Stomach (tissue), 19 donors: ENCODE data around the gene ATP1B3. TPM values are rescaled to one million over a fixed set of nuclear protein-coding genes. Genes with fewer than 3 reads are reported as not detected.

Experiments
- DNase-seq, 2 donors: peaks; one replicate each; pipeline versions ENCODE4 v3.0.0 to v3.0.0-alpha.2; 2013 to 2019
- H3K27ac ChIP-seq, 5 donors: fragments of 200-600 bp in 4 of 5; sonication (generic) in 4 of 5; one replicate each; pipeline ENCODE4 v1.5.1; 2013 to 2019; ENCODE audit warnings: mild to moderate bottlenecking in 1 of 5, moderate library complexity in 1 of 5
- H3K27me3 ChIP-seq, 3 donors: fragments of 200-600 bp; sonication (generic); one replicate each; pipeline ENCODE4 v1.5.1; 2017 to 2019; ENCODE audit warnings: mixed run types in 1 of 3
- H3K36me3 ChIP-seq, 4 donors: fragments of 200-600 bp; sonication (generic); 1 replicate in 3 of 4; 2 replicates in 1 of 4; pipeline ENCODE4 v1.5.1; 2016 to 2019
- H3K4me1 ChIP-seq, 4 donors: fragments of 200-600 bp; sonication (generic); one replicate each; pipeline ENCODE4 v1.5.1; 2016 to 2019
- H3K4me3 ChIP-seq, 4 donors: fragments of 200-600 bp; sonication (generic) in 3 of 4; one replicate each; pipeline ENCODE4 v1.5.1; 2016 to 2019; ENCODE audit warnings: mild to moderate bottlenecking in 1 of 4
- H3K9me3 ChIP-seq, 4 donors: fragments of 200-600 bp; sonication (generic); one replicate each; pipeline ENCODE4 v1.5.1; 2016 to 2019
- CTCF ChIP-seq, 7 experiments: fragments of 450-650 bp in 4 of 7; fragments of 200-600 bp in 3 of 7; sonication (generic) in 3 of 7; IDR thresholded peaks; one replicate each; pipeline ENCODE4 v1.5.1; 2016 to 2019; ENCODE audit warnings: antibody characterized with exemption in 7 of 7, control low read depth in 2 of 7, mild to moderate bottlenecking in 1 of 7
- EP300 ChIP-seq: sonication (generic); formaldehyde crosslinking; IDR thresholded peaks from one replicate; pipeline ENCODE4 v1.6.1; 2017; ENCODE audit warnings: antibody characterized with exemption
- POLR2A ChIP-seq, 4 donors: fragments of 450-650 bp; IDR thresholded peaks; one replicate each; pipeline ENCODE4 v1.6.1; 2016; ENCODE audit warnings: antibody characterized with exemption in 4 of 4, control low read depth in 2 of 4, mild to moderate bottlenecking in 1 of 4, moderate library complexity in 1 of 4
- POLR2AphosphoS5 ChIP-seq, 3 donors: sonication (generic); formaldehyde crosslinking; IDR thresholded peaks; one replicate each; pipeline ENCODE4 v1.6.1; 2016; ENCODE audit warnings: antibody characterized with exemption in 3 of 3
- WGBS, 5 donors: extraction: QIAGEN DNeasy Blood & Tissue Kit in 3 of 5; methylation state at CpG; one replicate each; pipeline versions ENCODE4 v1.1.5 to v1.1.7; 2013 to 2018; 5-methylcytosine and 5-hydroxymethylcytosine counted together
- intact Hi-C: fragments of 100-400 bp; cut with DNase I; formaldehyde crosslinking; loops from one replicate; pipeline ENCODE4 v1.15.1; 2023; ENCODE audit warnings: low total_unique reads
- long read RNA-seq, 10 donors: transcript quantifications; one replicate each; lab custom pipeline, GENCODE V29; 2026
- polyA plus RNA-seq, 3 donors: library from polyadenylated mRNA; stranded (reverse); fragments of 200-250 nt; gene quantifications; one replicate each; pipeline ENCODE4 v1.2.3, GENCODE V29; 2013
- total RNA-seq, 5 donors: library from RNA; depleted of rRNA; stranded (reverse); fragments of >200 nt; gene quantifications; one replicate each; pipeline versions ENCODE4 v1.1.0 to v1.2.3, GENCODE V29; 2014 to 2016
- donor health status: healthy with polysubstance abuse.
- donor health status: Bipolar disorder and iron deficiency.
- donor health status: healthy.

ATP1B3 gene
- total RNA-seq, result 10 to 100 TPM; 19.6 to 98.2 (median 58.9) TPM
- 100 to 1,000 TPM in 1 of 3 donors, 10 to 100 TPM in 2; 19.7 to 122 (median 36.0) TPM for polyA plus RNA-seq
- long read RNA-seq, donor 1, transcript ATP1B3-201 (7 exons, 1,811 nt), result major isoform, 6 of 13 reads
- long read RNA-seq, donor 1, partial matches to known transcripts, result 7 of 13 reads
- long read RNA-seq, donor 1, other reads (novel, unspliced or antisense), result 0 of 13 reads
- long read RNA-seq, donor 2, transcript ATP1B3-201 (7 exons, 1,811 nt), result major isoform, 16 of 22 reads
- long read RNA-seq, donor 2, partial matches to known transcripts, result 5 of 22 reads
- long read RNA-seq, donor 2, other reads (novel, unspliced or antisense), result 0 of 22 reads
- long read RNA-seq, donor 3, transcript ATP1B3-201 (7 exons, 1,811 nt), result major isoform, 10 of 15 reads
- long read RNA-seq, donor 3, partial matches to known transcripts, result 5 of 15 reads
- long read RNA-seq, donor 3, other reads (novel, unspliced or antisense), result 0 of 15 reads
- long read RNA-seq, donor 4, partial matches to known transcripts, result 0 of 4 reads
- long read RNA-seq, donor 4, other reads (novel, unspliced or antisense), result 0 of 4 reads
- long read RNA-seq, donor 5, transcript ATP1B3-201 (7 exons, 1,811 nt), result major isoform, 17 of 26 reads
- long read RNA-seq, donor 5, partial matches to known transcripts, result 8 of 26 reads
- long read RNA-seq, donor 5, other reads (novel, unspliced or antisense), result 0 of 26 reads
- long read RNA-seq, donor 6, result 0 reads
- long read RNA-seq, donor 7, transcript ATP1B3-201 (7 exons, 1,811 nt), result major isoform, 26 of 34 reads
- long read RNA-seq, donor 7, partial matches to known transcripts, result 8 of 34 reads
- long read RNA-seq, donor 7, other reads (novel, unspliced or antisense), result 0 of 34 reads
- long read RNA-seq, donor 8, transcript ATP1B3-201 (7 exons, 1,811 nt), result major isoform, 26 of 37 reads
- long read RNA-seq, donor 8, partial matches to known transcripts, result 11 of 37 reads
- long read RNA-seq, donor 8, other reads (novel, unspliced or antisense), result 0 of 37 reads
- long read RNA-seq, donor 9, transcript ATP1B3-201 (7 exons, 1,811 nt), result major isoform, 22 of 30 reads
- long read RNA-seq, donor 9, partial matches to known transcripts, result 8 of 30 reads
- long read RNA-seq, donor 9, other reads (novel, unspliced or antisense), result 0 of 30 reads
- long read RNA-seq, donor 10, transcript ATP1B3-201 (7 exons, 1,811 nt), result major isoform, 22 of 22 reads
- long read RNA-seq, donor 10, partial matches to known transcripts, result 0 of 22 reads
- long read RNA-seq, donor 10, other reads (novel, unspliced or antisense), result 0 of 22 reads

- H3K27me3 ChIP-seq, result no peaks in the 10 kb centered on the region
- H3K36me3 ChIP-seq, result no peaks in the 10 kb centered on the region
- TF ChIP-seq POLR2A (IDR thresholded peaks at IDR 0.05) (peak in 1 of 4 donors; percentile 58), CTCF (IDR thresholded peaks at IDR 0.05) (no peak), POLR2AphosphoS5 (IDR thresholded peaks at IDR 0.05) (peak; percentile 70 to 96 (median 95)), EP300 (no peak)
- H3K27ac ChIP-seq, result peak within 1 kb of the TSS; percentile 99 to 100 (median 100)
- no peaks in the 10 kb centered on the region for H3K9me3 ChIP-seq
- peaks cover 13 to 43% (median 23%) of the 10 kb centered on the region in 4 donors for H3K4me1 ChIP-seq
- WGBS, 5 donors, result 0 to 1% (median 0%) methylated on average over 15 to 69 of the region's 69 CpGs
- intact Hi-C loops, result loop anchor here (10.0 kb wide), 1 partner anchor 142 kb away; the partner anchor contains the start of gene RNF7
- H3K4me3 ChIP-seq, result peak within 1 kb of the TSS; percentile 78 to 96 (median 95)
- DNase-seq, result peak; percentile 89 to 96
Observed at GRCh38 chr3:141876381-141876890, at the start of gene ATP1B3. TSS of gene ATP1B3 (plus strand) at chr3:141876643. CDS start at chr3:141876802, 159 bp downstream.

- no peak for TF ChIP-seq EP300
- TF ChIP-seq CTCF (IDR thresholded peaks at IDR 0.05), result no peak
- TF ChIP-seq POLR2A (IDR thresholded peaks at IDR 0.05), result no peak
- no peak for TF ChIP-seq POLR2AphosphoS5 (IDR thresholded peaks at IDR 0.05)
- no peaks in the 10 kb centered on the region for H3K27me3 ChIP-seq
- H3K36me3 ChIP-seq, result no peaks in the 10 kb centered on the region
- intact Hi-C loops, result no loop called here
- no peaks in the 10 kb centered on the region for H3K9me3 ChIP-seq
- H3K4me1 ChIP-seq, result peaks cover 0 to 5% (median 2%) of the 10 kb centered on the region in 4 donors
- H3K4me3 ChIP-seq, result no peak overlapping the region
- no peak for DNase-seq
- no peak overlapping the region for H3K27ac ChIP-seq
Observed at GRCh38 chr3:141828487-141828886, 48.0 kb upstream of the ATP1B3 start.

GRCh38 chr3:141828890-141829289 lies 47.6 kb upstream of the ATP1B3 start:
- intact Hi-C loops, result no loop called here
- H3K4me3 ChIP-seq, result no peak overlapping the region
- no peaks in the 10 kb centered on the region for H3K36me3 ChIP-seq
- no peaks in the 10 kb centered on the region for H3K9me3 ChIP-seq
- H3K27ac ChIP-seq, result no peak overlapping the region
- 14 to 32% (median 21%) methylated on average over 2 of the region's 2 CpGs for WGBS, 5 donors
- peak; percentile 45 to 49 for DNase-seq
- H3K27me3 ChIP-seq, result no peaks in the 10 kb centered on the region
- TF ChIP-seq POLR2AphosphoS5 (IDR thresholded peaks at IDR 0.05) (no peak), EP300 (no peak), POLR2A (IDR thresholded peaks at IDR 0.05) (no peak), CTCF (IDR thresholded peaks at IDR 0.05) (no peak)
- peaks cover 0 to 5% (median 2%) of the 10 kb centered on the region in 4 donors for H3K4me1 ChIP-seq
